Keratinocyte (primary cell): ENCODE measurements around the gene PFDN2. TPM values are rescaled to one million over a fixed set of nuclear protein-coding genes. Genes with fewer than 3 reads are reported as not detected.

Source experiments
- DNase-seq: peaks from one replicate; pipeline ENCODE4 v3.0.0-alpha.2; 2011; ENCODE audit warnings: low read depth, missing footprints, low spot score
- FAIRE-seq: peaks from 2 replicates; lab custom pipeline; 2011; peaks lifted over from hg19 to GRCh38; lab: Jason Lieb, UNC
- H2AFZ ChIP-seq: 2 replicates; pipeline ENCODE4 v1.6.0; 2012; ENCODE audit warnings: low read length, control low read depth, inconsistent platforms; ENCODE audit not compliant: control insufficient read depth
- H3K27ac ChIP-seq: 2 replicates; pipeline ENCODE4 v1.5.1; 2011; ENCODE audit warnings: low read length; ENCODE audit not compliant: control insufficient read depth, insufficient read depth
- H3K27me3 ChIP-seq: 3 replicates; pipeline ENCODE4 v1.6.0; 2011; ENCODE audit warnings: low read length; ENCODE audit not compliant: control insufficient read depth, insufficient read depth; ENCODE audit errors: extremely low read depth
- H3K36me3 ChIP-seq, 2 experiments: 2 replicates in 1 of 2; 3 replicates in 1 of 2; pipeline ENCODE4 v1.5.1; 2011; ENCODE audit warnings: low read length in 2 of 2, mild to moderate bottlenecking in 1 of 2; ENCODE audit not compliant: control insufficient read depth in 2 of 2, insufficient read depth in 2 of 2; ENCODE audit errors: extremely low read depth in 1 of 2
- H3K4me1 ChIP-seq: 3 replicates; pipeline ENCODE4 v1.5.1; 2011; ENCODE audit warnings: low read length; ENCODE audit not compliant: control insufficient read depth, insufficient read depth; ENCODE audit errors: extremely low read depth
- H3K4me2 ChIP-seq: 3 replicates; pipeline ENCODE4 v1.6.0; 2011; ENCODE audit warnings: low read depth, low read length; ENCODE audit not compliant: control insufficient read depth, insufficient read depth; ENCODE audit errors: extremely low read depth
- H3K4me3 ChIP-seq, 3 experiments: fragments of 200-600 bp in 1 of 3; sonication (generic) in 1 of 3; 2 replicates in 2 of 3; 3 replicates in 1 of 3; pipeline ENCODE4 v1.5.1; 2011 to 2016; ENCODE audit warnings: low read length in 3 of 3, mild to moderate bottlenecking in 3 of 3, control low read depth in 2 of 3, inconsistent platforms in 1 of 3, low read depth in 1 of 3, mixed read lengths in 1 of 3, mixed run types in 1 of 3, moderate library complexity in 1 of 3; ENCODE audit not compliant: control insufficient read depth in 2 of 3, insufficient read depth in 2 of 3; ENCODE audit errors: extremely low read depth in 1 of 3
- H3K79me2 ChIP-seq: 2 replicates; pipeline ENCODE4 v1.6.0; 2012; ENCODE audit warnings: low read length; ENCODE audit not compliant: control insufficient read depth, insufficient read depth
- H3K9ac ChIP-seq: 3 replicates; pipeline ENCODE4 v1.6.0; 2011; ENCODE audit warnings: low read length; ENCODE audit not compliant: control insufficient read depth, insufficient read depth; ENCODE audit errors: extremely low read depth
- H3K9me1 ChIP-seq: 3 replicates; pipeline ENCODE4 v1.6.0; 2011; ENCODE audit warnings: low read length; ENCODE audit not compliant: control insufficient read depth, insufficient read depth; ENCODE audit errors: extremely low read depth
- H3K9me3 ChIP-seq: 2 replicates; pipeline ENCODE4 v1.5.1; 2012; ENCODE audit warnings: low read depth, low read length; ENCODE audit not compliant: control insufficient read depth
- H4K20me1 ChIP-seq: 3 replicates; pipeline ENCODE4 v1.6.0; 2011; ENCODE audit warnings: low read length; ENCODE audit not compliant: control insufficient read depth, insufficient read depth; ENCODE audit errors: extremely low read depth
- CTCF ChIP-seq, 3 experiments: IDR thresholded peaks in 1 of 3; conservative IDR thresholded peaks in 1 of 3; optimal IDR thresholded peaks in 1 of 3; 2 replicates in 2 of 3; 3 replicates in 1 of 3; pipeline versions ENCODE3 to v1.5.1; 2011; ENCODE audit warnings: low read length in 3 of 3, mild to moderate bottlenecking in 3 of 3, moderate library complexity in 2 of 3, control low read depth in 1 of 3, inconsistent platforms in 1 of 3; ENCODE audit not compliant: insufficient read depth in 2 of 3; ENCODE audit errors: extremely low read depth in 1 of 3
- EZH2 ChIP-seq: IDR thresholded peaks from one replicate; pipeline ENCODE4 v1.6.1; 2012; ENCODE audit warnings: inconsistent platforms, mild to moderate bottlenecking, low read length, moderate library complexity
- dilution Hi-C: fragments of 300-500 bp; cut with MboI; formaldehyde crosslinking; loops from one replicate; pipeline ENCODE4 v1.7.0; 2020; ENCODE audit warnings: low sequenced_read_pairs; ENCODE audit not compliant: extremely low pct_ligation_motif_present
- polyA plus RNA-seq, 5 experiments: library from polyadenylated mRNA; depleted of rRNA in 3 of 5; stranded (reverse) in 3 of 5; stranded (forward) in 1 of 5; unstranded in 1 of 5; fragments of >200 nt; gene quantifications; 1 replicate in 1 of 5; 2 replicates in 3 of 5; 3 replicates in 1 of 5; pipeline versions ENCODE4 v1.2.1 to v1.2.3, GENCODE V29; 2011 to 2012; ENCODE audit warnings: missing spikeins in 2 of 5, low read depth in 1 of 5, low replicate concordance in 1 of 5

Gene PFDN2
- polyA plus RNA-seq, 1 donor (not counting 4 experiments of a cell fraction or from before 2014, with no cell fraction given): 184 TPM

- Histone ChIP-seq H3K4me1 (no peaks in the 10 kb centered on the region), H3K36me3 (peaks cover 1 to 14% of the 10 kb centered on the region in 2 experiments), H3K27me3 (no peaks in the 10 kb centered on the region), H3K79me2 (peaks cover 60% of the 10 kb centered on the region), H3K9ac (peak overlapping the region; percentile 91), H3K4me2 (peak overlapping the region; percentile 90), H3K9me3 (no peaks in the 10 kb centered on the region), H4K20me1 (no peaks in the 10 kb centered on the region), H3K27ac (peak overlapping the region; percentile 91), H3K9me1 (no peaks in the 10 kb centered on the region), H3K4me3 (peak overlapping the region; percentile 79 to 98 (median 91)), H2AFZ (peak overlapping the region; percentile 65)
- DNase-seq: no peak
- FAIRE-seq: no peak
- no peak for TF ChIP-seq EZH2
- no peak for TF ChIP-seq CTCF (optimal IDR thresholded peaks at IDR 0.05 in 1 of 3, IDR thresholded peaks at IDR 0.05 in 1 of 3, conservative IDR thresholded peaks at IDR 0.05 in 1 of 3; ENCODE audit: extremely low read depth in 1 of 3, insufficient read depth in 2 of 3, low read length in 3 of 3)
- dilution Hi-C loops: no loop called here
Observed at GRCh38 chr1:161131523-161132409, 13.9 kb upstream of the PFDN2 start.

- no peaks in the 10 kb centered on the region for H4K20me1 ChIP-seq
- H2AFZ ChIP-seq: no peak overlapping the region
- H3K79me2 ChIP-seq: peaks cover 68% of the 10 kb centered on the region
- no peak overlapping the region for H3K9ac ChIP-seq
- TF ChIP-seq CTCF (optimal IDR thresholded peaks at IDR 0.05 in 1 of 3, IDR thresholded peaks at IDR 0.05 in 1 of 3, conservative IDR thresholded peaks at IDR 0.05 in 1 of 3; ENCODE audit: extremely low read depth in 1 of 3, insufficient read depth in 2 of 3, low read length in 3 of 3): no peak
- TF ChIP-seq EZH2: no peak
- H3K9me1 ChIP-seq: no peaks in the 10 kb centered on the region
- FAIRE-seq: no peak
- dilution Hi-C loops: no loop called here
- peaks cover 1 to 21% of the 10 kb centered on the region in 2 experiments for H3K36me3 ChIP-seq
- H3K4me2 ChIP-seq: no peak overlapping the region
- H3K9me3 ChIP-seq: no peaks in the 10 kb centered on the region
- H3K27me3 ChIP-seq: no peaks in the 10 kb centered on the region
- no peaks in the 10 kb centered on the region for H3K4me1 ChIP-seq
- H3K27ac ChIP-seq: no peak overlapping the region
- no peak overlapping the region for H3K4me3 ChIP-seq
- DNase-seq: no peak
Observed at GRCh38 chr1:161130266-161130665, 12.4 kb upstream of the PFDN2 start.
